Measurements from ENCODE around the gene ALOX5. TPM values are rescaled to one million over a fixed set of nuclear protein-coding genes. Genes with fewer than 3 reads are reported as not detected.
"Not testable (repeated sequence)": the region's sequence is repeated elsewhere in the genome, so short reads cannot be mapped to it uniquely, and the experiment has no call there.

The ALOX5 gene
- total RNA-seq: 1 to 10 TPM; 6.2 to 6.4 TPM

DNA sequence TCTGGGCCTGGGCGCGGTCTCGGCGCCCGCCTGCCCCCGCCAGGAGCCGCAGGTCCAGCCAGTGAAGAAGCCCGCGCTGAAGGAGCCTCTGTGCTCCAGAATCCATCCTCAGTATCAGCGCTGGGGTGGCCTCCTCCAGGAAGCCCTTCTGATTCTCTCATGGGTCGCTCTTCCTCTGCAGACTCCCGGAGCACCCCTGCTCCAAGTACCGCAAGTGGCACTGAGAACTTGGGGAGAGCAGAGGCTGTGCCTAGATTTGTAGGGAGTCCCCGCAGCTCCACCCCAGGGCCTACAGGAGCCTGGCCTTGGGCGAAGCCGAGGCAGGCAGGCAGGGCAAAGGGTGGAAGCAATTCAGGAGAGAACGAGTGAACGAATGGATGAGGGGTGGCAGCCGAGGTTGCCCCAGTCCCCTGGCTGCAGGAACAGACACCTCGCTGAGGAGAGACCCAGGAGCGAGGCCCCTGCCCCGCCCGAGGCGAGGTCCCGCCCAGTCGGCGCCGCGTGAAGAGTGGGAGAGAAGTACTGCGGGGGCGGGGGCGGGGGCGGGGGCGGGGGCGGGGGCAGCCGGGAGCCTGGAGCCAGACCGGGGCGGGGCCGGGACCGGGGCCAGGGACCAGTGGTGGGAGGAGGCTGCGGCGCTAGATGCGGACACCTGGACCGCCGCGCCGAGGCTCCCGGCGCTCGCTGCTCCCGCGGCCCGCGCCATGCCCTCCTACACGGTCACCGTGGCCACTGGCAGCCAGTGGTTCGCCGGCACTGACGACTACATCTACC is at the start of gene ALOX5:
Gene ALOX5 (plus strand): TSS at position 641 of the 774 bp plus-strand sequence. CDS start 64 bp downstream, at position 705.
- peaks cover 25% of the 10 kb centered on the region for H3K27me3 ChIP-seq
- DNase-seq: peak; percentile 80
- peak within 1 kb of the TSS in 1 of 2 donors; percentile 73 for H3K9ac ChIP-seq (ENCODE audit: low read depth in 2 of 2, low read length in 2 of 2)
- H3K4me1 ChIP-seq: no peaks in the 10 kb centered on the region
- no peak for TF ChIP-seq CTCF (IDR thresholded peaks at IDR 0.05)
- intact Hi-C loops (cut with DNase I): no loop called here
- H3K9me3 ChIP-seq: no peaks in the 10 kb centered on the region
- peak within 1 kb of the TSS; percentile 22 for H3K27ac ChIP-seq
- H3K4me3 ChIP-seq: peak within 1 kb of the TSS; percentile 38
- H3K36me3 ChIP-seq: no peaks in the 10 kb centered on the region

DNA sequence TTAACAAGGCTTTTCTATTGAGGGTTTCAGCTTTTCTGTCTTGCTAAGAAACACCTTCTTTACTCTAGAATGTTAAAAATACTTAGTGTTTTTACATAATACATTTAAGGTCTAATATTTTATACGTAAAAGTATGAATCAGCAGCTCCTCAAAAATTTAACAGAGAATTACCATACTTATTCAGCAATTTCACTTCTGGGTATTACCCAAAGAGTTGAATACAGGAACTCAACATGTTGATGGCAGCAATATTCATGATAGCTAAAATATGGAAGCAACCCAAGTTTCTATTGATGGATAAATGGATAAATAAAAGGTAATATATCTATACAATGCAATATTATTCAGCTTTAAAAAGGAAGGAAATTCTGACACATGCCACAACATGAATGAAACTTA is 48.9 kb upstream of the ALOX5 start:
- no peaks in the 10 kb centered on the region for H3K9me3 ChIP-seq

DNA sequence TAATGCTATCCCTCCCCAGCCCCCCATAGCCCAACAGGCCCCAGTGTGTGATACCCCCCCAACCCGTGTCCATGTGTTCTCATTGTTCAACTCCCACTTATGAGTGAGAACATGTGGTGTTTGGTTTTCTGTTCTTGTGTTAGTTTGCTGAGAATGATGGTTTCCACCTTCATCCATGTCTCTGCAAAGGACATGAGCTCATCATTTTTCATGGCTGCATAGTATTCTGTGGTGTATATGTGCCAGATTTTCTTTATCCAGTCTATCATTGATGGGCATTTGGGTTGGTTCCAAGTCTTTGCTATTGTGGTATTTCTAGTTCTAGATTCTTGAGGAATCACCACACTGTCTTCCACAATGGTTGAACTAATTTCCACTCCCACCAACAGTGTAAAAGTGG is 47.2 kb upstream of the ALOX5 start:
- H3K36me3 ChIP-seq; H3K27ac ChIP-seq; H3K27me3 ChIP-seq; intact Hi-C loops (cut with DNase I); H3K4me1 ChIP-seq; H3K4me3 ChIP-seq; DNase-seq; H3K9me3 ChIP-seq; H3K9ac ChIP-seq (ENCODE audit: low read depth in 2 of 2, low read length in 2 of 2): not testable (repeated sequence)

More for the DNA sequence above, 48.9 kb upstream of the ALOX5 start:
- Histone ChIP-seq H3K27ac (no peak overlapping the region), H3K9ac (ENCODE audit: low read depth in 2 of 2, low read length in 2 of 2) (no peak overlapping the region), H3K4me3 (no peak overlapping the region), H3K4me1 (no peaks in the 10 kb centered on the region), H3K27me3 (no peaks in the 10 kb centered on the region), H3K36me3 (no peaks in the 10 kb centered on the region)
- no peak for DNase-seq
- intact Hi-C loops (cut with DNase I): no loop called here
- TF ChIP-seq CTCF (IDR thresholded peaks at IDR 0.05): no peak

DNA sequence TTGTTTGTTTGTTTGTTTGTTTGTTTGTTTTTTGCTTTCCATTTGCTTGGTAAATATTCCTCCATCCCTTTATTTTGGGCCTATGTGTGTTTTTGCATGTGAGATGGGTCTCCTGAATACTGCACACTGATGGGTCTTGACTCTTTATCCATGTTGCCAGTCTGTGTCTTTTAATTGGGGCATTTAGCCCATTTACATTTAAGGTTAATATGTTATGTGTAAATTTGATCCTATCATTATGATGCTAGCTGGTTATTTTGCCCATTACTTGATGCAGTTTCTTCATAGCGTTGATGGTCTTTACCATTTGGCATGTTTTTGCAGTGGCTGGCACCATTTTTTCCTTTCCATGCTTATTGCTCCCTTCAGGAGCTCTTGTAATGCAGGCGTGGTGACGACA is 42.2 kb upstream of the ALOX5 start:
- H3K27me3 ChIP-seq; H3K4me3 ChIP-seq; H3K9ac ChIP-seq (ENCODE audit: low read depth in 2 of 2, low read length in 2 of 2); H3K27ac ChIP-seq; intact Hi-C loops (cut with DNase I); DNase-seq; H3K4me1 ChIP-seq; H3K9me3 ChIP-seq; H3K36me3 ChIP-seq: not testable (repeated sequence)

DNA sequence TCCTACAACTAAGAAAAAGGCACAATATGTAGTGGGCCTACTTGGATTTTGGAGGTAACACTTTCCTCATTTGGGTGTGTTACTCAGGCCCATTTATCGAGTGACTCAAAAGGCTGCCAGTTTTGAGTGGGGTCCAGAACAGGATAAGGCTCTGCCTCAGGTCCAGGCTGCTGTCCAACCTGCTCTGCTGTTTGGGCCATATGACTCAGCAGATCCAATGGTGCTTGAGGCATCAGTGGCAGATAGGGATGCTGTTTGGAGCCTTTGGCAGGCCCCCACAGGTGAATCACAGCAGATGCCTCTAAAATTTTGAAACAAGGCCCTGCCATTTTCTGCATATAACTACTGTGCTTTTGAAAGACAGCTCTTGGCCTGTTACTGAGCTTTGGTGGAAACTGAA is 34.1 kb upstream of the ALOX5 start:
- Histone ChIP-seq H3K9ac (ENCODE audit: low read depth in 2 of 2, low read length in 2 of 2) (no peak overlapping the region), H3K36me3 (no peaks in the 10 kb centered on the region), H3K4me1 (no peaks in the 10 kb centered on the region), H3K4me3 (no peak overlapping the region), H3K9me3 (no peaks in the 10 kb centered on the region), H3K27me3 (no peaks in the 10 kb centered on the region), H3K27ac (no peak overlapping the region)
- DNase-seq: no peak
- no peak for TF ChIP-seq CTCF (IDR thresholded peaks at IDR 0.05)
- intact Hi-C loops (cut with DNase I): no loop called here

- H3K9ac ChIP-seq (ENCODE audit: low read depth in 2 of 2, low read length in 2 of 2); H3K9me3 ChIP-seq; intact Hi-C loops (cut with DNase I); H3K27ac ChIP-seq; H3K36me3 ChIP-seq; DNase-seq; H3K4me3 ChIP-seq; H3K27me3 ChIP-seq; H3K4me1 ChIP-seq: not testable (repeated sequence)
These were observed 33.6 kb upstream of the ALOX5 start for GRCh38 chr10:45340420-45340819.

GRCh38 chr10:45346652-45347335 is 27.2 kb upstream of the ALOX5 start:
- H3K27me3 ChIP-seq; H3K4me3 ChIP-seq; H3K4me1 ChIP-seq; H3K9me3 ChIP-seq; DNase-seq; H3K36me3 ChIP-seq; intact Hi-C loops (cut with DNase I); H3K9ac ChIP-seq (ENCODE audit: low read depth in 2 of 2, low read length in 2 of 2); H3K27ac ChIP-seq: not testable (repeated sequence)

DNA sequence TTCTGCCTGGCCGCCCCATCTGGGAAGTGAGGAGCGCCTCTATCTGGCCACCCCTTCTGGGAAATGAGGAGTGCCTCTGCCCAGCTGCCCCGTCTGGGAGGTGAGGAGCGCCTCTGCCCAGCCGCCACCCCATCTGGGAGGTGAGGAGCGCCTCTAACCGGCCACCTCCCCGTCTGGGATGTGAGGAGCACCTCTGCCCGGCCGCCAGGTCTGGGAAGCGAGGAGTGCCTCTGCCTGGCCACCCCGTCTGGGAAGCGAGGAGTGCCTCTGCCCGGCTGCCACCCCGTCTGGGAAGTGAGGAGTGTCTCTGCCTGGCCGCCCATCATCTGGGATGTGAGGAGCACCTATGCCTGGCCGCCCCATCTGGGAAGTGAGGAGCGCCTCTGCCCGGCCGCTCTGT is 26.6 kb upstream of the ALOX5 start:
- H3K4me3 ChIP-seq; H3K9ac ChIP-seq (ENCODE audit: low read depth in 2 of 2, low read length in 2 of 2); DNase-seq; H3K9me3 ChIP-seq; H3K4me1 ChIP-seq; H3K36me3 ChIP-seq; H3K27ac ChIP-seq; intact Hi-C loops (cut with DNase I); H3K27me3 ChIP-seq: not testable (repeated sequence)

DNA sequence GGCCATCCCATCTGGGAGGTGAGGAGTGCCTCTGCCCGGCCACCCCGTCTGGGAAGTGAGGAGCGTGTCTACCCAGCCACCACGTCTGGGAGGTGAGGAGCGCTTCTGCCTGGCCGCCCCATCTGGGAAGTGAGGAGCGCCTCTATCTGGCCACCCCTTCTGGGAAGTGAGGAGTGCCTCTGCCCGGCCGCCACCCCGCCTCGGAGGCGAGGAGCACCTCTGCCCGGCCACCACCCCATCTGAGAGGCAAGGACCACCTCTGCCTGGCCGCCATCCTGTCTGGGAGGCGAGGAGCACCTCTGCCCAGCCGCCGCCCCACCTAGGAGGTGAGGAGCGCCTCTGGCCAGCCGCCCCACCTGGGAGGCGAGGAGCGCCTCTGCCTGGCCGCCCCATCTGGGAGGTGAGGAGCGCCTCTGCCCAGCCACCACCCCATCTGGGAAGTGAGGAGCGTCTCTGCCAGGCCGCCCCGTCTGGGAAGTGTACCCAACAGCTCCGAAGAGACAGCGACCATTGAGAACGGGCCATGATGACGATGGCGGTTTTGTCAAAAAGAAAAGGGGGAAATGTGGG is 25.7 kb upstream of the ALOX5 start:
- H3K27me3 ChIP-seq; H3K4me1 ChIP-seq; H3K36me3 ChIP-seq; H3K27ac ChIP-seq; H3K9ac ChIP-seq (ENCODE audit: low read depth in 2 of 2, low read length in 2 of 2); H3K4me3 ChIP-seq; DNase-seq; intact Hi-C loops (cut with DNase I); H3K9me3 ChIP-seq: not testable (repeated sequence)
